ENCODE measurements around the gene ZC3H7B. TPM values are rescaled to one million over a fixed set of nuclear protein-coding genes. Genes with fewer than 3 reads are reported as not detected.
A peak's percentile ranks its signal among the peaks of the same experiment; 100 is the strongest.

The ZC3H7B gene
- total and polyA plus RNA-seq, 2 experiments from 2014 or later = 5.7 to 61.5 TPM

GRCh38 chr22:41286639-41287091 lies 14.7 kb upstream of the ZC3H7B start:
- peaks cover 22% of the 10 kb centered on the region for H3F3A ChIP-seq (replicated peaks; ENCODE audit: low read depth)
- no peak for DNase-seq (ENCODE audit: low spot score)
- ATAC-seq = no peak

More at GRCh38 chr22:41286639-41287091, 14.7 kb upstream of the ZC3H7B start:
- Histone ChIP-seq H3K79me2 (replicated peaks; ENCODE audit: insufficient read depth) (peaks cover 41% of the 10 kb centered on the region), H4K20me1 (replicated peaks; ENCODE audit: insufficient read depth) (peaks cover 35% of the 10 kb centered on the region), H3K4me3 (peak overlapping the region; percentile 45), H3K36me3 (ENCODE audit: insufficient read depth) (peaks cover 21% of the 10 kb centered on the region), H3K4me2 (peak overlapping the region; percentile 61), H2AFZ (no peak overlapping the region), H3K27ac (ENCODE audit: low read depth) (peak overlapping the region; percentile 99), H3K27me3 (ENCODE audit: insufficient read depth) (no peaks in the 10 kb centered on the region), H3K4me1 (ENCODE audit: insufficient read depth) (peaks cover 46% of the 10 kb centered on the region), H3K9me2 (ENCODE audit: insufficient read depth) (no peaks in the 10 kb centered on the region)
- H3K4me1 Mint-ChIP-seq = peaks cover 47% of the 10 kb centered on the region
- peak overlapping the region; percentile 96 for H3K27ac Mint-ChIP-seq
- H3K27me3 Mint-ChIP-seq (ENCODE audit: insufficient read depth, low read depth, poor library complexity) = peaks cover 8% of the 10 kb centered on the region
- H3K4me3 Mint-ChIP-seq = peak overlapping the region; percentile 86
- TF ChIP-seq ZNF114 (CRISPR knock-in tag; IDR thresholded peaks at IDR 0.05) = no peak
- TF ChIP-seq ZNF331 (CRISPR knock-in tag; IDR thresholded peaks at IDR 0.05; ENCODE audit: low read depth) = no peak
- TF ChIP-seq REST (IDR thresholded peaks at IDR 0.05; ENCODE audit: unreplicated experiment) = no peak
- no peak for TF ChIP-seq CREB1 (CRISPR knock-in tag; IDR thresholded peaks at IDR 0.05; ENCODE audit: low read depth)
- TF ChIP-seq ZNF462 (CRISPR knock-in tag; IDR thresholded peaks at IDR 0.05) = no peak
- TF ChIP-seq POLR2AphosphoS5 (IDR thresholded peaks at IDR 0.05; ENCODE audit: low read depth) = no peak; the same call in 1 of the 2 replicates
- no peak for TF ChIP-seq EZH2phosphoT487 (IDR thresholded peaks at IDR 0.05; ENCODE audit: unreplicated experiment)
- no peak for TF ChIP-seq EZH2 (IDR thresholded peaks at IDR 0.05; ENCODE audit: low read depth, unreplicated experiment)
- TF ChIP-seq NANOG (IDR thresholded peaks at IDR 0.05; ENCODE audit: borderline replicate concordance) = no peak
- no peak for TF ChIP-seq CTCF (conservative IDR thresholded peaks at IDR 0.05; ENCODE audit: low read depth in 2 of 2)
- peaks cover 30% of the 10 kb centered on the region for H3K36me3 Mint-ChIP-seq (ENCODE audit: low read depth)
- H3K9me3 Mint-ChIP-seq = no peaks in the 10 kb centered on the region
